Spleen (tissue), 11 donors: Measurements from ENCODE around the gene PMVK. TPM values are rescaled to one million over a fixed set of nuclear protein-coding genes. Genes with fewer than 3 reads are reported as not detected.

Experiments
- DNase-seq: peaks from one replicate; pipeline ENCODE4 v3.0.0-alpha.2; 2020
- H3K27ac ChIP-seq, 8 donors: fragments of 200-600 bp; sonication (generic) in 7 of 8; 1 replicate in 4 of 8; 2 replicates in 4 of 8; pipeline versions ENCODE4 v1.5.0 to v1.8.0; 2016 to 2021; ENCODE audit warnings: inconsistent platforms in 4 of 8, mild to moderate bottlenecking in 4 of 8, moderate library complexity in 1 of 8
- H3K27me3 ChIP-seq, 7 donors: fragments of 200-600 bp; sonication (generic) in 6 of 7; replicated peaks in 1 of 7; 1 replicate in 4 of 7; 2 replicates in 3 of 7; pipeline versions ENCODE4 v1.5.0 to v1.8.0; 2016 to 2021; ENCODE audit warnings: inconsistent platforms in 3 of 7, mild to moderate bottlenecking in 1 of 7
- H3K36me3 ChIP-seq, 6 donors: fragments of 200-600 bp; sonication (generic) in 5 of 6; 1 replicate in 4 of 6; 2 replicates in 2 of 6; pipeline versions ENCODE4 v1.5.0 to v1.8.0; 2016 to 2021; ENCODE audit warnings: inconsistent platforms in 2 of 6
- H3K4me1 ChIP-seq, 6 donors: fragments of 200-600 bp; sonication (generic) in 5 of 6; 1 replicate in 3 of 6; 2 replicates in 3 of 6; pipeline versions ENCODE4 v1.5.0 to v1.8.0; 2016 to 2021; ENCODE audit warnings: inconsistent platforms in 3 of 6
- H3K4me3 ChIP-seq, 8 donors: fragments of 200-600 bp; sonication (generic) in 7 of 8; 1 replicate in 4 of 8; 2 replicates in 4 of 8; pipeline versions ENCODE4 v1.5.0 to v1.8.0; 2016 to 2021; ENCODE audit warnings: inconsistent platforms in 4 of 8, mild to moderate bottlenecking in 4 of 8, moderate library complexity in 2 of 8
- H3K9me3 ChIP-seq, 8 donors: fragments of 200-600 bp; sonication (generic) in 7 of 8; 1 replicate in 4 of 8; 2 replicates in 4 of 8; pipeline versions ENCODE4 v1.5.0 to v1.8.0; 2016 to 2021; ENCODE audit warnings: inconsistent platforms in 4 of 8
- POLR2A ChIP-seq, 3 donors: fragments of 450-650 bp; IDR thresholded peaks; one replicate each; pipeline ENCODE4 v1.5.1; 2017; ENCODE audit warnings: antibody characterized with exemption in 3 of 3, mild to moderate bottlenecking in 1 of 3
- POLR2AphosphoS5 ChIP-seq, 3 donors: sonication (generic); formaldehyde crosslinking; IDR thresholded peaks; one replicate each; pipeline ENCODE4 v1.5.1; 2017; ENCODE audit warnings: antibody characterized with exemption in 3 of 3
- WGBS, 5 donors: extraction: QIAGEN DNeasy Blood & Tissue Kit in 3 of 5; methylation state at CpG; one replicate each; pipeline versions ENCODE4 v1.1.5 to v1.1.7; 2013 to 2018; 5-methylcytosine and 5-hydroxymethylcytosine counted together
- intact Hi-C: fragments of 100-400 bp; cut with DNase I; formaldehyde crosslinking; loops from one replicate; pipeline ENCODE4 v1.15.0; 2023; ENCODE audit warnings: low total_unique reads
- polyA plus RNA-seq, 3 donors: library from polyadenylated mRNA; stranded (reverse); fragments of 200-250 nt; gene quantifications; one replicate each; pipeline ENCODE4 v1.2.1, GENCODE V29; 2013
- total RNA-seq, 7 donors: library from RNA; depleted of rRNA in 3 of 7; stranded (reverse); fragments of >200 nt in 3 of 7; fragmentation: NEBNext Ultra II Directional in 4 of 7; extraction: Animal tissue kit (Norgen Biotek cat#: 25700) in 4 of 7; gene quantifications; one replicate each; pipeline versions ENCODE4 v1.1.0 to v1.2.1, GENCODE V29; 2016 to 2021
- TF ChIP-seq, protein P1 (sequence below), 11 experiments: fragments of 200-600 bp in 7 of 11; fragments of 450-650 bp in 4 of 11; sonication (generic) in 4 of 11; IDR thresholded peaks in 8 of 11; conservative IDR thresholded peaks in 3 of 11; 1 replicate in 7 of 11; 2 replicates in 4 of 11; pipeline versions ENCODE4 v1.4.0 to v1.8.0; 2016 to 2021; ENCODE audit warnings: antibody characterized with exemption in 11 of 11, inconsistent platforms in 4 of 11, mild to moderate bottlenecking in 1 of 11
- donor health status: healthy with polysubstance abuse.
- donor health status: DM: no; HTN: no; CAD: no; lungs with moderate emphysema.
- donor health status: DM: no; HTN: no; CAD: no.
- donor health status: Bipolar disorder and iron deficiency.
- donor health status: healthy.
- donor health status: DM: no; HTN: no; CAD: no.
- donor health status: DM: yes; HTN: yes; CAD: no.

PMVK gene
- total and polyA plus RNA-seq, 10 donors, result 12.4 to 68.8 (median 35.4) TPM

DNA sequence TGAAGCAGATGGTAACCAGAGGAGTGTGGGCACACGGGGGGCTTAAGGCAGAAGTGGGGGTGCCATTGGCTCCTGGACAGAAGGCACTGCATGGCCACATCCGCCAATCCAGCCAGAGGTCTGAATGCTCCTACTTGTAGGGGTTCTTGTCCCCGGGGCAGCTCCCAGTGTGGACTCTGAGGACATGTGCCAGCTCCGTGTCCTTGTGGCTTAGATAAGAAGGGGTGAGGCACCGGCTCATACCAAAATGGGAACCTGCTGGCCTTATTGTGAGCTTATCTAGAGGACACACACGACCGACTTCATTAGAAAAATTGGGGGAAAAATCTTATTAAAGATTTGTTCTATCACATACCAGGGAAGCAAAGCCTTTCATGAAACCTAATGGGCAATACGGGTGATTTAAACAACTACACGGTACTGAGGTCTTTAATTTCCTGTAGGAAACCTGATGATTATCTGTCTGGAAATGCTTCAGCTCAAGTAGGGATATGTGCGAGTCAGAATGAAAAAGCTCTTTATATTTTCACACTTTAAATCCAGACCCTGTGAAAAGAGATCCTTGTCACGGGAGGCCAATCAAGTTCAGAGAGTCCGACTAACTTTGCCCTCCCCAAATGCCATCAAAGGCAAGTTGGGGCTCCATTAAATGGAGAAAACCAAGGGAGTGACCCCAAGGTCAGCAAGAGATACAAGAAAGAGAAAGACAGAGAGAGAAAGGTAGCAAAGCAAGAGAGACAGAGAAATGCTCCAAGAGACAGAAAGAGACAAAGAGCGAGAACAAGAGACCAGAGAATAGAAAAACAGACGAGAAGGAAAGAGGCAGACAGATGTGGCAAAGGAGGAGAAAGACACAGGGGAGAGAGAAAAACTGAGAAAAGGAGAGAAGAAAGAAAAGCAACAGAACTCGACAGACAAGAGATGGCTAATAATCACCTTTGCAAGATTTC lies 52.3 kb downstream of the PMVK start:
- TF ChIP-seq, protein P1, sequence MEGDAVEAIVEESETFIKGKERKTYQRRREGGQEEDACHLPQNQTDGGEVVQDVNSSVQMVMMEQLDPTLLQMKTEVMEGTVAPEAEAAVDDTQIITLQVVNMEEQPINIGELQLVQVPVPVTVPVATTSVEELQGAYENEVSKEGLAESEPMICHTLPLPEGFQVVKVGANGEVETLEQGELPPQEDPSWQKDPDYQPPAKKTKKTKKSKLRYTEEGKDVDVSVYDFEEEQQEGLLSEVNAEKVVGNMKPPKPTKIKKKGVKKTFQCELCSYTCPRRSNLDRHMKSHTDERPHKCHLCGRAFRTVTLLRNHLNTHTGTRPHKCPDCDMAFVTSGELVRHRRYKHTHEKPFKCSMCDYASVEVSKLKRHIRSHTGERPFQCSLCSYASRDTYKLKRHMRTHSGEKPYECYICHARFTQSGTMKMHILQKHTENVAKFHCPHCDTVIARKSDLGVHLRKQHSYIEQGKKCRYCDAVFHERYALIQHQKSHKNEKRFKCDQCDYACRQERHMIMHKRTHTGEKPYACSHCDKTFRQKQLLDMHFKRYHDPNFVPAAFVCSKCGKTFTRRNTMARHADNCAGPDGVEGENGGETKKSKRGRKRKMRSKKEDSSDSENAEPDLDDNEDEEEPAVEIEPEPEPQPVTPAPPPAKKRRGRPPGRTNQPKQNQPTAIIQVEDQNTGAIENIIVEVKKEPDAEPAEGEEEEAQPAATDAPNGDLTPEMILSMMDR (IDR thresholded peaks at IDR 0.05 in 8 of 11, conservative IDR thresholded peaks at IDR 0.05 in 3 of 11), result no peak
- TF ChIP-seq POLR2A (IDR thresholded peaks at IDR 0.05) (no peak), POLR2AphosphoS5 (IDR thresholded peaks at IDR 0.05) (peak in 2 of 3 donors; percentile 29 to 40)
- H3K4me3 ChIP-seq, result no peak overlapping the region
- WGBS, 5 donors, result 38 to 53% (median 43%) methylated on average over 15 of the region's 15 CpGs
- no peaks in the 10 kb centered on the region for H3K9me3 ChIP-seq
- peaks cover 0 to 29% (median 10%) of the 10 kb centered on the region in 6 donors for H3K4me1 ChIP-seq
- DNase-seq, result no peak
- H3K36me3 ChIP-seq, result no peaks in the 10 kb centered on the region
- H3K27ac ChIP-seq, result peak overlapping the region; percentile 19 to 83 (median 79)
- intact Hi-C loops, result loop anchor here (5.0 kb wide), 1 partner anchor 322 kb away; no protein-coding TSS in a partner anchor
- H3K27me3 ChIP-seq, result no peaks in the 10 kb centered on the region

DNA sequence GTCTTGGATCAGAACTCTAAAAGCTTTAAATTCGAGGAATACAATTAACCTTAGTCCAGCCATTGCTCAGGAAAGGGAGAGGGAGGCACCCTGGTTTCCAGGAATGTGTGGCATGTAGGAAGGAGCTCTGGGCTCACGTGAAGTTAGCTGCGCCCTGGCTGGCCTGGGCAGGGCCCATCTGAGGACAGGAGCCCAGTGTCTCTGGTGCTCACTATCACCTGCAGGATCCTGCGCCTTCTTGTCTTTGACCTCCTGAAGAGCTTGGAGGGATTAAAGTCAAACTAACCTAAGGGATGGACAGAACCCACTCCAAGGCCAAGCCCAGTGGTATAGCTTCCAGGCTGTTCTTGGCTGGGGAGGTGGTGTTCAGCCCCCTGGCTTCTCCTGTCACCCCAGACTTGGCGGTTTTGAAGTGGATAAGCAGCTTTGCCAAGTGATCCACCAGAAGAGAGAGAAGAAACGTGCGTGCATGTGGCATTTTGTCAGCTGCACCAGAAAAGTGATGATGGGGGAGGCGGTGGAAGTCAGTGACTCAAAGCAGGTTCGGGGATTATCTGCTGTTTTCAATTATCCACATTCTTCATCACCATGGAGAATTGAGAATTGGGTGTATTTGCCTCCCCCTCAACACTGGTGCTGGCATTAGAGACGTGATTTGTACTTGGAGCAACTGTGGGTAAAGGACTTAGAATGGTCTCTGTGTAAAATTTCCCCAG lies 54.5 kb downstream of the PMVK start:
- 77 to 88% (median 84%) methylated on average over 7 to 10 of the region's 10 CpGs for WGBS, 5 donors
- Histone ChIP-seq H3K36me3 (no peaks in the 10 kb centered on the region), H3K27me3 (no peaks in the 10 kb centered on the region), H3K27ac (peak overlapping the region in 3 of 8 donors; percentile 45 to 61 (median 59)), H3K9me3 (no peaks in the 10 kb centered on the region), H3K4me3 (no peak overlapping the region), H3K4me1 (peaks cover 0 to 27% (median 17%) of the 10 kb centered on the region in 6 donors)
- no peak for TF ChIP-seq POLR2A (IDR thresholded peaks at IDR 0.05)
- TF ChIP-seq, protein P1 (IDR thresholded peaks at IDR 0.05 in 8 of 11, conservative IDR thresholded peaks at IDR 0.05 in 3 of 11), result no peak
- TF ChIP-seq POLR2AphosphoS5 (IDR thresholded peaks at IDR 0.05), result no peak
- DNase-seq, result no peak
- intact Hi-C loops, result loop anchor here (5.0 kb wide), 1 partner anchor 320 kb away; no protein-coding TSS in a partner anchor

DNA sequence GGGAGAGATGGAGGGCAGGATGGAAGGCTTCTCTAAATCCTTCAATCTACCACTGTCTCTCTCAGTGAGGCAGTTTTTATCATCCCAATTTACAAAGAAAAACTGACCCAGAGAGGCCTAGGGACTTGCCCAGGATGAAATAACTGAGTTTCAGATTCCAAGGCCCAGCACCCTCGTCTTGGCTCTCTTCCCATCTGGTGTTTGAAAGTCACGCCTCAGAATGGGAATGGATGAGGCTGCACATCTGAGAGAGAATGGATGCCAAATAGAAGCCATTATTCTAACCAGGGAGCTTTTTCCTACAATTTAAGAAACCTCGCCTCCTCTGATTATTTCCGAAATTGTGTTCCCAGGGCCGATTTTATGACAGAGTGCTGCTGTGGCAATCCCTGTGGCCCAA lies 55.8 kb downstream of the PMVK start:
- 53 to 82% (median 68%) methylated on average over 5 of the region's 5 CpGs for WGBS, 5 donors
- Histone ChIP-seq H3K27ac (peak overlapping the region in 5 of 8 donors; percentile 27 to 62 (median 59)), H3K36me3 (no peaks in the 10 kb centered on the region), H3K4me1 (peaks cover 0 to 16% (median 6%) of the 10 kb centered on the region in 6 donors), H3K4me3 (no peak overlapping the region), H3K27me3 (no peaks in the 10 kb centered on the region), H3K9me3 (no peaks in the 10 kb centered on the region)
- intact Hi-C loops, result loop anchor here (5.0 kb wide), 1 partner anchor 318 kb away; no protein-coding TSS in a partner anchor
- TF ChIP-seq POLR2AphosphoS5 (IDR thresholded peaks at IDR 0.05), result no peak
- TF ChIP-seq POLR2A (IDR thresholded peaks at IDR 0.05), result no peak
- TF ChIP-seq, protein P1 (IDR thresholded peaks at IDR 0.05 in 8 of 11, conservative IDR thresholded peaks at IDR 0.05 in 3 of 11), result no peak
- DNase-seq, result no peak
